CD4-positive, alpha-beta T cell treated with Interleukin-17A for 4 hours (primary cell): ENCODE measurements around the gene SARDH.
"Not testable (repeated sequence)": the region's sequence is repeated elsewhere in the genome, so short reads cannot be mapped to it uniquely, and the experiment has no call there.

Experiments
- DNase-seq: peaks from one replicate; pipeline ENCODE4 v3.0.0-alpha.2; 2020; ENCODE audit warnings: mixed read lengths

Gene SARDH

GRCh38 chr9:133681658-133682306, 56.4 kb downstream of the SARDH start:
- DNase-seq = no peak

- no peak for DNase-seq
Observed at GRCh38 chr9:133680976-133681657, 57.0 kb downstream of the SARDH start.

- DNase-seq = no peak
Observed at GRCh38 chr9:133680250-133680975, 57.7 kb downstream of the SARDH start.

GRCh38 chr9:133679466-133680061, 58.6 kb downstream of the SARDH start:
- no peak for DNase-seq

- DNase-seq = no peak
Observed at GRCh38 chr9:133679056-133679455, 59.1 kb downstream of the SARDH start.

- DNase-seq = peak; percentile 77
Observed at GRCh38 chr9:133677126-133678010, 60.8 kb downstream of the SARDH start.

- DNase-seq = no peak
Observed at GRCh38 chr9:133676450-133676849, 61.7 kb downstream of the SARDH start.

GRCh38 chr9:133675796-133676195, 62.4 kb downstream of the SARDH start:
- not testable (repeated sequence) for DNase-seq

GRCh38 chr9:133674091-133674490, 64.1 kb downstream of the SARDH start:
- no peak for DNase-seq

- DNase-seq = no peak
Observed at GRCh38 chr9:133673258-133673655, 64.9 kb downstream of the SARDH start.

- DNase-seq = no peak
Observed at GRCh38 chr9:133672503-133673257, 65.5 kb downstream of the SARDH start.

GRCh38 chr9:133671371-133671770, 66.8 kb downstream of the SARDH start:
- DNase-seq = no peak

GRCh38 chr9:133670466-133670865, 67.7 kb downstream of the SARDH start:
- DNase-seq = no peak

- no peak for DNase-seq
Observed at GRCh38 chr9:133669182-133669801, 68.9 kb downstream of the SARDH start.

- DNase-seq = no peak
Observed at GRCh38 chr9:133667759-133668450, 70.2 kb downstream of the SARDH start.

- DNase-seq = no peak
Observed at GRCh38 chr9:133666845-133667244, 71.3 kb downstream of the SARDH start.

- DNase-seq = no peak
Observed at GRCh38 chr9:133666387-133666786, 71.8 kb downstream of the SARDH start.

GRCh38 chr9:133665535-133665934, 72.6 kb downstream of the SARDH start:
- no peak for DNase-seq

- no peak for DNase-seq
Observed at GRCh38 chr9:133665096-133665495, 73.1 kb downstream of the SARDH start.

GRCh38 chr9:133664173-133665050, 73.7 kb downstream of the SARDH start:
- no peak for DNase-seq
